ENCODE measurements around the gene CDON. TPM values are rescaled to one million over a fixed set of nuclear protein-coding genes. Genes with fewer than 3 reads are reported as not detected.

The CDON gene
- total and polyA plus RNA-seq, 7 experiments from 2014 or later = 0.24 to 4.8 (median 2.1) TPM

- no peaks in the 10 kb centered on the region for H3K27me3 Mint-ChIP-seq
- peaks cover 0 to 27% (median 23%) of the 10 kb centered on the region in 5 donors for H3K36me3 Mint-ChIP-seq
- DNase-seq = no peak
- no peak overlapping the region for H3K27ac ChIP-seq (ENCODE audit: low read depth, low read length)
- no peaks in the 10 kb centered on the region for H3K36me3 ChIP-seq (ENCODE audit: control insufficient read depth in 2 of 3, insufficient read depth in 3 of 3, low read length in 3 of 3)
- no peaks in the 10 kb centered on the region for H3K4me1 ChIP-seq (ENCODE audit: control insufficient read depth in 2 of 2, insufficient read depth in 2 of 2, low read length in 2 of 2)
- ChIA-PET POLR2A (no interaction called here), CTCF (no interaction called here)
- H3K4me1 Mint-ChIP-seq = no peaks in the 10 kb centered on the region
- H3K9me3 Mint-ChIP-seq = peaks cover 0 to 7% (median 0%) of the 10 kb centered on the region in 11 donors
- no peak for ATAC-seq
- intact Hi-C loops (cut with micrococcal nuclease) = no loop called here
- H3K4me3 ChIP-seq (ENCODE audit: low read length) = no peak overlapping the region
- no peak overlapping the region for H3K27ac Mint-ChIP-seq
- no peaks in the 10 kb centered on the region for H3K9me3 ChIP-seq (ENCODE audit: control insufficient read depth in 2 of 3, low read length in 3 of 3)
- no peak overlapping the region for H3K4me3 Mint-ChIP-seq
- H3K27me3 ChIP-seq (ENCODE audit: control insufficient read depth in 2 of 2, insufficient read depth in 2 of 2, low read length in 2 of 2) = no peaks in the 10 kb centered on the region
Measured at GRCh38 chr11:125968354-125968753, 94.3 kb downstream of the CDON start.

GRCh38 chr11:125967515-125967914 lies 95.2 kb downstream of the CDON start:
- ChIA-PET POLR2A (no interaction called here), CTCF (no interaction called here)
- Mint-ChIP-seq H3K36me3 (peaks cover 0 to 35% (median 27%) of the 10 kb centered on the region in 5 donors), H3K9me3 (peaks cover 0 to 15% (median 5%) of the 10 kb centered on the region in 11 donors), H3K4me1 (no peaks in the 10 kb centered on the region), H3K27me3 (no peaks in the 10 kb centered on the region), H3K27ac (no peak overlapping the region), H3K4me3 (no peak overlapping the region)
- H3K27me3 ChIP-seq (ENCODE audit: control insufficient read depth in 2 of 2, insufficient read depth in 2 of 2, low read length in 2 of 2) = no peaks in the 10 kb centered on the region
- ATAC-seq = no peak
- no peaks in the 10 kb centered on the region for H3K4me1 ChIP-seq (ENCODE audit: control insufficient read depth in 2 of 2, insufficient read depth in 2 of 2, low read length in 2 of 2)
- no peaks in the 10 kb centered on the region for H3K36me3 ChIP-seq (ENCODE audit: control insufficient read depth in 2 of 3, insufficient read depth in 3 of 3, low read length in 3 of 3)
- no peak overlapping the region for H3K4me3 ChIP-seq (ENCODE audit: low read length)
- H3K27ac ChIP-seq (ENCODE audit: low read depth, low read length) = no peak overlapping the region
- intact Hi-C loops (cut with micrococcal nuclease) = no loop called here
- peaks cover 0 to 3% (median 0%) of the 10 kb centered on the region in 3 experiments for H3K9me3 ChIP-seq (ENCODE audit: control insufficient read depth in 2 of 3, low read length in 3 of 3)
- no peak for DNase-seq

- DNase-seq (no peak), ATAC-seq (no peak)
- Histone ChIP-seq H3K9me3 (ENCODE audit: control insufficient read depth in 2 of 3, low read length in 3 of 3) (peaks cover 0 to 4% (median 0%) of the 10 kb centered on the region in 3 experiments), H3K4me3 (ENCODE audit: low read length) (no peak overlapping the region), H3K4me1 (ENCODE audit: control insufficient read depth in 2 of 2, insufficient read depth in 2 of 2, low read length in 2 of 2) (no peaks in the 10 kb centered on the region), H3K36me3 (ENCODE audit: control insufficient read depth in 2 of 3, insufficient read depth in 3 of 3, low read length in 3 of 3) (no peaks in the 10 kb centered on the region), H3K27ac (ENCODE audit: low read depth, low read length) (no peak overlapping the region), H3K27me3 (ENCODE audit: control insufficient read depth in 2 of 2, insufficient read depth in 2 of 2, low read length in 2 of 2) (no peaks in the 10 kb centered on the region)
- intact Hi-C loops (cut with micrococcal nuclease) = no loop called here
- no peak overlapping the region for H3K27ac Mint-ChIP-seq
- peaks cover 3 to 7% (median 5%) of the 10 kb centered on the region in 7 donors for H3K4me1 Mint-ChIP-seq
- peaks cover 0 to 47% (median 37%) of the 10 kb centered on the region in 5 donors for H3K36me3 Mint-ChIP-seq
- POLR2A ChIA-PET = no interaction called here
- H3K27me3 Mint-ChIP-seq = no peaks in the 10 kb centered on the region
- no peak overlapping the region for H3K4me3 Mint-ChIP-seq
- H3K9me3 Mint-ChIP-seq = peaks cover 0 to 22% (median 9%) of the 10 kb centered on the region in 11 donors
- CTCF ChIA-PET = no interaction called here
Measured at GRCh38 chr11:125960771-125961170, 101.9 kb downstream of the CDON start.

- CTCF ChIA-PET = no interaction called here
- peaks cover 0 to 4% (median 0%) of the 10 kb centered on the region in 3 experiments for H3K9me3 ChIP-seq (ENCODE audit: control insufficient read depth in 2 of 3, low read length in 3 of 3)
- ATAC-seq = no peak
Measured at GRCh38 chr11:125959931-125960330, 102.7 kb downstream of the CDON start.

GRCh38 chr11:125959511-125959910 lies 103.2 kb downstream of the CDON start:
- Mint-ChIP-seq H3K27me3 (no peaks in the 10 kb centered on the region), H3K9me3 (peaks cover 0 to 22% (median 9%) of the 10 kb centered on the region in 11 donors), H3K36me3 (peaks cover 0 to 45% (median 31%) of the 10 kb centered on the region in 5 donors), H3K4me3 (no peak overlapping the region), H3K4me1 (peaks cover 3 to 7% (median 5%) of the 10 kb centered on the region in 7 donors), H3K27ac (no peak overlapping the region)
- ChIA-PET POLR2A (no interaction called here), CTCF (interaction anchor here (1.1 kb wide), 1 partner anchor 17 kb away, joined by 3 read pairs; no protein-coding TSS in a partner anchor)
- H3K36me3 ChIP-seq (ENCODE audit: control insufficient read depth in 2 of 3, insufficient read depth in 3 of 3, low read length in 3 of 3) = no peaks in the 10 kb centered on the region
- peaks cover 0 to 4% (median 0%) of the 10 kb centered on the region in 3 experiments for H3K9me3 ChIP-seq (ENCODE audit: control insufficient read depth in 2 of 3, low read length in 3 of 3)
- H3K27me3 ChIP-seq (ENCODE audit: control insufficient read depth in 2 of 2, insufficient read depth in 2 of 2, low read length in 2 of 2) = no peaks in the 10 kb centered on the region
- intact Hi-C loops (cut with micrococcal nuclease) = no loop called here
- DNase-seq = no peak
- no peaks in the 10 kb centered on the region for H3K4me1 ChIP-seq (ENCODE audit: control insufficient read depth in 2 of 2, insufficient read depth in 2 of 2, low read length in 2 of 2)
- H3K4me3 ChIP-seq (ENCODE audit: low read length) = no peak overlapping the region
- no peak for ATAC-seq
- H3K27ac ChIP-seq (ENCODE audit: low read depth, low read length) = no peak overlapping the region

More at GRCh38 chr11:125959931-125960330, 102.7 kb downstream of the CDON start:
- H3K4me3 Mint-ChIP-seq = no peak overlapping the region
- POLR2A ChIA-PET = no interaction called here
- H3K4me1 Mint-ChIP-seq = peaks cover 3 to 7% (median 5%) of the 10 kb centered on the region in 7 donors
- peaks cover 0 to 46% (median 33%) of the 10 kb centered on the region in 5 donors for H3K36me3 Mint-ChIP-seq
- H3K27me3 Mint-ChIP-seq = no peaks in the 10 kb centered on the region
- Histone ChIP-seq H3K36me3 (ENCODE audit: control insufficient read depth in 2 of 3, insufficient read depth in 3 of 3, low read length in 3 of 3) (no peaks in the 10 kb centered on the region), H3K4me3 (ENCODE audit: low read length) (no peak overlapping the region), H3K4me1 (ENCODE audit: control insufficient read depth in 2 of 2, insufficient read depth in 2 of 2, low read length in 2 of 2) (no peaks in the 10 kb centered on the region), H3K27me3 (ENCODE audit: control insufficient read depth in 2 of 2, insufficient read depth in 2 of 2, low read length in 2 of 2) (no peaks in the 10 kb centered on the region), H3K27ac (ENCODE audit: low read depth, low read length) (no peak overlapping the region)
- peaks cover 0 to 22% (median 9%) of the 10 kb centered on the region in 11 donors for H3K9me3 Mint-ChIP-seq
- intact Hi-C loops (cut with micrococcal nuclease) = no loop called here
- no peak for DNase-seq
- H3K27ac Mint-ChIP-seq = no peak overlapping the region

GRCh38 chr11:125958872-125959400 lies 103.7 kb downstream of the CDON start:
- peaks cover 0 to 4% (median 0%) of the 10 kb centered on the region in 3 experiments for H3K9me3 ChIP-seq (ENCODE audit: control insufficient read depth in 2 of 3, low read length in 3 of 3)
- no peaks in the 10 kb centered on the region for H3K36me3 ChIP-seq (ENCODE audit: control insufficient read depth in 2 of 3, insufficient read depth in 3 of 3, low read length in 3 of 3)
- H3K4me3 ChIP-seq (ENCODE audit: low read length) = no peak overlapping the region
- DNase-seq = no peak
- no peak overlapping the region for H3K27ac ChIP-seq (ENCODE audit: low read depth, low read length)
- peaks cover 3 to 7% (median 5%) of the 10 kb centered on the region in 7 donors for H3K4me1 Mint-ChIP-seq
- ATAC-seq = no peak
- peaks cover 0 to 21% (median 8%) of the 10 kb centered on the region in 11 donors for H3K9me3 Mint-ChIP-seq
- no peaks in the 10 kb centered on the region for H3K4me1 ChIP-seq (ENCODE audit: control insufficient read depth in 2 of 2, insufficient read depth in 2 of 2, low read length in 2 of 2)
- intact Hi-C loops (cut with micrococcal nuclease) = no loop called here
- H3K36me3 Mint-ChIP-seq = peaks cover 0 to 39% (median 26%) of the 10 kb centered on the region in 5 donors
- ChIA-PET POLR2A (no interaction called here), CTCF (interaction anchor here (1.1 kb wide), 1 partner anchor 16 kb away, joined by 3 read pairs; no protein-coding TSS in a partner anchor)
- H3K4me3 Mint-ChIP-seq = no peak overlapping the region
- no peaks in the 10 kb centered on the region for H3K27me3 ChIP-seq (ENCODE audit: control insufficient read depth in 2 of 2, insufficient read depth in 2 of 2, low read length in 2 of 2)
- no peaks in the 10 kb centered on the region for H3K27me3 Mint-ChIP-seq
- H3K27ac Mint-ChIP-seq = no peak overlapping the region

All from naive thymus-derived CD4-positive, alpha-beta T cell (primary cell).